Stimulated activated CD8-positive, alpha-beta memory T cell treated with anti-CD3 and anti-CD28 coated beads, Interleukin-12 subunit alpha, Interleukin-12 subunit beta, amount 100 ng/mL, for 24 hours (primary cell): ENCODE measurements around the gene UPF3A.
A peak's percentile ranks its signal among the peaks of the same experiment; 100 is the strongest.

Source experiments
- DNase-seq: peaks from one replicate; pipeline ENCODE4 v3.0.0-alpha.2; 2020; ENCODE audit errors: extremely low read depth

The UPF3A gene

GRCh38 chr13:114303700-114304327 lies 22.4 kb downstream of the UPF3A start:
- DNase-seq = no peak

GRCh38 chr13:114304346-114305034 lies 23.1 kb downstream of the UPF3A start:
- no peak for DNase-seq

- DNase-seq = no peak
Observed at GRCh38 chr13:114309086-114309485, 27.7 kb downstream of the UPF3A start.

- DNase-seq = no peak
Observed at GRCh38 chr13:114309806-114310410, 28.5 kb downstream of the UPF3A start.

GRCh38 chr13:114310956-114311355 lies 29.6 kb downstream of the UPF3A start:
- DNase-seq = no peak

GRCh38 chr13:114311387-114311786 lies 30.0 kb downstream of the UPF3A start:
- DNase-seq = no peak

GRCh38 chr13:114311908-114312307 lies 30.5 kb downstream of the UPF3A start:
- no peak for DNase-seq

- no peak for DNase-seq
Observed at GRCh38 chr13:114313061-114313860, 31.9 kb downstream of the UPF3A start.

- DNase-seq = peak; percentile 85
Observed at GRCh38 chr13:114314074-114314912, 32.9 kb downstream of the UPF3A start, which contains the start of gene CHAMP1. Gene CHAMP1 (plus strand): TSS chr13:114314503. CDS start chr13:114323843, 9,340 bp downstream.

- no peak for DNase-seq
Observed at GRCh38 chr13:114315074-114315785, 33.8 kb downstream of the UPF3A start.

- DNase-seq = no peak
Observed at GRCh38 chr13:114318624-114319023, 37.2 kb downstream of the UPF3A start.

- DNase-seq = no peak
Observed at GRCh38 chr13:114319441-114319913, 38.1 kb downstream of the UPF3A start.

- no peak for DNase-seq
Observed at GRCh38 chr13:114320065-114320464, 38.7 kb downstream of the UPF3A start.

GRCh38 chr13:114321256-114321655 lies 39.9 kb downstream of the UPF3A start:
- no peak for DNase-seq

GRCh38 chr13:114323349-114323748 lies 41.9 kb downstream of the UPF3A start:
- DNase-seq = no peak

- DNase-seq = no peak
Observed at GRCh38 chr13:114324334-114324733, 42.9 kb downstream of the UPF3A start.

GRCh38 chr13:114325729-114326128 lies 44.3 kb downstream of the UPF3A start:
- no peak for DNase-seq

- no peak for DNase-seq
Observed at GRCh38 chr13:114328034-114328433, 46.6 kb downstream of the UPF3A start.

- DNase-seq = no peak
Observed at GRCh38 chr13:114328595-114328994, 47.2 kb downstream of the UPF3A start.

- no peak for DNase-seq
Observed at GRCh38 chr13:114330086-114330485, 48.7 kb downstream of the UPF3A start.
